Neural cell (in vitro differentiated cells): ENCODE data around the gene CCN2. TPM values are rescaled to one million over a fixed set of nuclear protein-coding genes. Genes with fewer than 3 reads are reported as not detected.

Experiments
- H2AFZ ChIP-seq: fragments of 200-600, 300-800 bp; sonication (generic), shearing (Covaris generic); 2 replicates; pipeline ENCODE4 v1.6.0; 2014; ENCODE audit warnings: low read depth, mild to moderate bottlenecking, antibody characterized with exemption, low read length, moderate library complexity
- H3F3A ChIP-seq: fragments of 200-600 bp; shearing (Covaris generic); 2 replicates; pipeline ENCODE4 v1.6.1; 2016; ENCODE audit warnings: mild to moderate bottlenecking, moderate library complexity, mixed read lengths, antibody characterized with exemption, low read length; ENCODE audit not compliant: insufficient read depth, poor library complexity, severe bottlenecking
- H3K27ac ChIP-seq: fragments of 200-600, 300-800 bp; sonication (generic), shearing (Covaris generic); 2 replicates; pipeline ENCODE4 v1.5.1; 2014; ENCODE audit warnings: mild to moderate bottlenecking, low read length, moderate library complexity
- H3K27me3 ChIP-seq: fragments of 300-800, 200-600 bp; sonication (generic), shearing (Covaris generic); 2 replicates; pipeline ENCODE4 v1.6.0; 2014; ENCODE audit warnings: mild to moderate bottlenecking, low read depth, low read length, moderate library complexity; ENCODE audit not compliant: insufficient read depth
- H3K36me3 ChIP-seq: fragments of 300-800, 200-600 bp; sonication (generic), shearing (Covaris generic); 2 replicates; pipeline ENCODE4 v1.5.1; 2014; ENCODE audit warnings: mild to moderate bottlenecking, antibody characterized with exemption, low read length, moderate library complexity; ENCODE audit not compliant: insufficient read depth
- H3K4me2 ChIP-seq: fragments of 300-800, 200-600 bp; sonication (generic), shearing (Covaris generic); 2 replicates; pipeline ENCODE4 v1.6.0; 2014; ENCODE audit warnings: mild to moderate bottlenecking, low read length
- H3K4me3 ChIP-seq: fragments of 300-800, 200-600 bp; sonication (generic), shearing (Covaris generic); 2 replicates; pipeline ENCODE4 v1.5.1; 2014; ENCODE audit warnings: mild to moderate bottlenecking, low read length, moderate library complexity
- H3K79me2 ChIP-seq: fragments of 200-600 bp; shearing (Covaris generic); replicated peaks from 2 replicates; pipeline ENCODE4 v1.6.0; 2014; ENCODE audit warnings: mild to moderate bottlenecking, low read length, moderate library complexity; ENCODE audit not compliant: insufficient read depth
- H3K9ac ChIP-seq: fragments of 300-800, 200-600 bp; sonication (generic), shearing (Covaris generic); 2 replicates; pipeline ENCODE4 v1.6.1; 2016; ENCODE audit warnings: mild to moderate bottlenecking, low read length, mixed read lengths
- H3K9me2 ChIP-seq: fragments of 200-600 bp; shearing (Covaris generic); 2 replicates; pipeline ENCODE4 v1.6.1; 2016; ENCODE audit warnings: mild to moderate bottlenecking, low read length, mixed read lengths; ENCODE audit not compliant: insufficient read depth
- H3K9me3 ChIP-seq: fragments of 200-600, 300-800 bp; sonication (generic), shearing (Covaris generic); 2 replicates; pipeline ENCODE4 v1.6.1; 2016; ENCODE audit warnings: mild to moderate bottlenecking, mixed run types, low read length, moderate library complexity, mixed read lengths
- H4K20me1 ChIP-seq: fragments of 200-600 bp; shearing (Covaris generic); 2 replicates; pipeline ENCODE4 v1.6.1; 2016; ENCODE audit warnings: mild to moderate bottlenecking, mixed run types; ENCODE audit not compliant: insufficient read depth
- EP300 ChIP-seq: fragments of 450-650 bp; conservative IDR thresholded peaks from 2 replicates; pipeline ENCODE4 v1.6.1; 2014; ENCODE audit warnings: antibody characterized with exemption, mild to moderate bottlenecking, moderate library complexity; ENCODE audit not compliant: poor library complexity, severe bottlenecking
- EZH2 ChIP-seq: fragments of 200-600, 300-800 bp; shearing (Covaris generic), sonication (generic); IDR thresholded peaks from 2 replicates; pipeline ENCODE4 v1.6.1; 2014; ENCODE audit warnings: antibody characterized with exemption, low read length, borderline replicate concordance, mild to moderate bottlenecking; ENCODE audit not compliant: insufficient read depth, poor library complexity, severe bottlenecking
- MXI1 ChIP-seq: fragments of 450-650 bp; conservative IDR thresholded peaks from 2 replicates; pipeline ENCODE4 v1.6.1; 2014; ENCODE audit warnings: antibody characterized with exemption, mild to moderate bottlenecking; ENCODE audit not compliant: poor library complexity, severe bottlenecking
- POLR2AphosphoS5 ChIP-seq: IDR thresholded peaks from 2 replicates; pipeline ENCODE4 v1.6.1; 2012
- RAD21 ChIP-seq: fragments of 450-650 bp; conservative IDR thresholded peaks from 2 replicates; pipeline ENCODE4 v1.6.1; 2014; ENCODE audit warnings: antibody characterized with exemption, mild to moderate bottlenecking, moderate library complexity
- SMC3 ChIP-seq: fragments of 450-650 bp; conservative IDR thresholded peaks from 2 replicates; pipeline ENCODE4 v1.6.1; 2014; ENCODE audit warnings: antibody characterized with exemption, mild to moderate bottlenecking, moderate library complexity; ENCODE audit not compliant: poor library complexity
- TAF1 ChIP-seq: IDR thresholded peaks from 2 replicates; pipeline ENCODE4 v1.6.1; 2012; ENCODE audit warnings: low read depth
- polyA plus RNA-seq: library from polyadenylated mRNA; depleted of rRNA; stranded (reverse); fragments of >200 nt; gene quantifications from 2 replicates; pipeline ENCODE4 v1.2.3, GENCODE V29; 2014
- TF ChIP-seq, protein P1 (sequence below): fragments of 450-650 bp; IDR thresholded peaks from 2 replicates; pipeline ENCODE4 v1.5.1; 2014; ENCODE audit warnings: antibody characterized with exemption, mild to moderate bottlenecking, moderate library complexity; ENCODE audit not compliant: poor library complexity, severe bottlenecking
- TF ChIP-seq, protein P2 (sequence below): IDR thresholded peaks from 2 replicates; pipeline ENCODE4 v1.6.1; 2012; ENCODE audit warnings: borderline replicate concordance

Gene CCN2
- polyA plus RNA-seq, 1 donor from 2014 or later: 1.5 TPM

GRCh38 chr6:131981624-131981978 lies 30.4 kb upstream of the CCN2 start:
- Histone ChIP-seq H3K27ac (no peak overlapping the region), H3K9ac (no peak overlapping the region), H3K79me2 (no peaks in the 10 kb centered on the region), H3K4me3 (no peak overlapping the region), H3K9me3 (no peaks in the 10 kb centered on the region), H3K9me2 (no peaks in the 10 kb centered on the region), H4K20me1 (no peaks in the 10 kb centered on the region), H3K36me3 (no peaks in the 10 kb centered on the region), H3K4me2 (no peak overlapping the region), H3F3A (no peaks in the 10 kb centered on the region), H2AFZ (no peak overlapping the region), H3K27me3 (no peaks in the 10 kb centered on the region)
- no peak for TF ChIP-seq EZH2
- TF ChIP-seq, protein P1, sequence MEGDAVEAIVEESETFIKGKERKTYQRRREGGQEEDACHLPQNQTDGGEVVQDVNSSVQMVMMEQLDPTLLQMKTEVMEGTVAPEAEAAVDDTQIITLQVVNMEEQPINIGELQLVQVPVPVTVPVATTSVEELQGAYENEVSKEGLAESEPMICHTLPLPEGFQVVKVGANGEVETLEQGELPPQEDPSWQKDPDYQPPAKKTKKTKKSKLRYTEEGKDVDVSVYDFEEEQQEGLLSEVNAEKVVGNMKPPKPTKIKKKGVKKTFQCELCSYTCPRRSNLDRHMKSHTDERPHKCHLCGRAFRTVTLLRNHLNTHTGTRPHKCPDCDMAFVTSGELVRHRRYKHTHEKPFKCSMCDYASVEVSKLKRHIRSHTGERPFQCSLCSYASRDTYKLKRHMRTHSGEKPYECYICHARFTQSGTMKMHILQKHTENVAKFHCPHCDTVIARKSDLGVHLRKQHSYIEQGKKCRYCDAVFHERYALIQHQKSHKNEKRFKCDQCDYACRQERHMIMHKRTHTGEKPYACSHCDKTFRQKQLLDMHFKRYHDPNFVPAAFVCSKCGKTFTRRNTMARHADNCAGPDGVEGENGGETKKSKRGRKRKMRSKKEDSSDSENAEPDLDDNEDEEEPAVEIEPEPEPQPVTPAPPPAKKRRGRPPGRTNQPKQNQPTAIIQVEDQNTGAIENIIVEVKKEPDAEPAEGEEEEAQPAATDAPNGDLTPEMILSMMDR: no peak
- TF ChIP-seq, protein P2, sequence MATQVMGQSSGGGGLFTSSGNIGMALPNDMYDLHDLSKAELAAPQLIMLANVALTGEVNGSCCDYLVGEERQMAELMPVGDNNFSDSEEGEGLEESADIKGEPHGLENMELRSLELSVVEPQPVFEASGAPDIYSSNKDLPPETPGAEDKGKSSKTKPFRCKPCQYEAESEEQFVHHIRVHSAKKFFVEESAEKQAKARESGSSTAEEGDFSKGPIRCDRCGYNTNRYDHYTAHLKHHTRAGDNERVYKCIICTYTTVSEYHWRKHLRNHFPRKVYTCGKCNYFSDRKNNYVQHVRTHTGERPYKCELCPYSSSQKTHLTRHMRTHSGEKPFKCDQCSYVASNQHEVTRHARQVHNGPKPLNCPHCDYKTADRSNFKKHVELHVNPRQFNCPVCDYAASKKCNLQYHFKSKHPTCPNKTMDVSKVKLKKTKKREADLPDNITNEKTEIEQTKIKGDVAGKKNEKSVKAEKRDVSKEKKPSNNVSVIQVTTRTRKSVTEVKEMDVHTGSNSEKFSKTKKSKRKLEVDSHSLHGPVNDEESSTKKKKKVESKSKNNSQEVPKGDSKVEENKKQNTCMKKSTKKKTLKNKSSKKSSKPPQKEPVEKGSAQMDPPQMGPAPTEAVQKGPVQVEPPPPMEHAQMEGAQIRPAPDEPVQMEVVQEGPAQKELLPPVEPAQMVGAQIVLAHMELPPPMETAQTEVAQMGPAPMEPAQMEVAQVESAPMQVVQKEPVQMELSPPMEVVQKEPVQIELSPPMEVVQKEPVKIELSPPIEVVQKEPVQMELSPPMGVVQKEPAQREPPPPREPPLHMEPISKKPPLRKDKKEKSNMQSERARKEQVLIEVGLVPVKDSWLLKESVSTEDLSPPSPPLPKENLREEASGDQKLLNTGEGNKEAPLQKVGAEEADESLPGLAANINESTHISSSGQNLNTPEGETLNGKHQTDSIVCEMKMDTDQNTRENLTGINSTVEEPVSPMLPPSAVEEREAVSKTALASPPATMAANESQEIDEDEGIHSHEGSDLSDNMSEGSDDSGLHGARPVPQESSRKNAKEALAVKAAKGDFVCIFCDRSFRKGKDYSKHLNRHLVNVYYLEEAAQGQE: no peak
- no peak for TF ChIP-seq POLR2AphosphoS5
- TF ChIP-seq RAD21: no peak
- TF ChIP-seq EP300: no peak
- TF ChIP-seq MXI1: no peak
- no peak for TF ChIP-seq TAF1
- TF ChIP-seq SMC3: no peak

GRCh38 chr6:131980791-131981623 lies 29.8 kb upstream of the CCN2 start:
- Histone ChIP-seq H3K9ac (no peak overlapping the region), H2AFZ (no peak overlapping the region), H3K27ac (no peak overlapping the region)

More at GRCh38 chr6:131980791-131981623, 29.8 kb upstream of the CCN2 start:
- Histone ChIP-seq H3K4me3 (no peak overlapping the region), H3K79me2 (no peaks in the 10 kb centered on the region), H3K9me3 (no peaks in the 10 kb centered on the region), H4K20me1 (no peaks in the 10 kb centered on the region), H3K9me2 (no peaks in the 10 kb centered on the region), H3K36me3 (no peaks in the 10 kb centered on the region), H3F3A (no peaks in the 10 kb centered on the region), H3K27me3 (no peaks in the 10 kb centered on the region), H3K4me2 (no peak overlapping the region)
- TF ChIP-seq EZH2: no peak
- TF ChIP-seq, protein P2: no peak
- no peak for TF ChIP-seq RAD21
- TF ChIP-seq TAF1: no peak
- TF ChIP-seq EP300: no peak
- no peak for TF ChIP-seq SMC3
- TF ChIP-seq POLR2AphosphoS5: no peak
- no peak for TF ChIP-seq MXI1
- TF ChIP-seq, protein P1: no peak
